NCI-H2107 treated with DMSO at 0.1 percent for 48 hours (cell line): ENCODE results near the gene VCAM1.

Experiments used
- DNase-seq: peaks from one replicate; lab custom pipeline; 2025; ENCODE audit not compliant: unreplicated experiment; lab: John Stamatoyannopoulos, UW

VCAM1 gene

DNA sequence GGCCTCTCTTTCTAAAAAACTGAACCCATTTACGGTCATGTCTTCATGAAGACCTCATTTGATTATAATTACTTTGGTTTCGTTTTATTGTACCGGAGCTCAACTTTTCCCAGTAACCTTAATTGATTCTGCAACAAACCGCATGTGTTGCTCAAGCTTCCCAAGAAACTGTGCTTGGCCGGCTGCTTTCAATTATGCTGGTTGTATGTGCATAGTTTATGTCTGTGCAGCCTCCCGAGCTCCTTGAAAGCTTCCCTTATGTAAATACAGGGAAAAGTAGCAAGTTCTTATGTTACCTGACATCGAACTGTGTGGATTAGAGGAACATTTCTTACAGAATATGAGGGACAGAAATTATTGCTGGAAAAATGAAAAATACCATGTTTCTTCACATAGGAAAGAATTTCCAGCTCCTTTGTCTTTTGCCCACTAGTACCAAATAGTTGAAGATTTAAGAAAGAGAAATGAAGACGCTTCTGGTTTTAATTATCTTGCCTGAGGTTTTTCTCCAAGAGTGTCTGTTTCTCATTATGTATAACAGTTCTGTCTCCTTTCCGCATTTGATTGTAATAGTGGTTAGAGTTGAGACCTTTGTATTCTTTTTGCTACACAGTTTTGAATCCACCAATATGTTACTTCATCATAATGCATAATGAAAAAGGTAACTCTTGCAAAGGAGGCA, 2.1 kb downstream of the VCAM1 start:
- no peak for DNase-seq

DNA sequence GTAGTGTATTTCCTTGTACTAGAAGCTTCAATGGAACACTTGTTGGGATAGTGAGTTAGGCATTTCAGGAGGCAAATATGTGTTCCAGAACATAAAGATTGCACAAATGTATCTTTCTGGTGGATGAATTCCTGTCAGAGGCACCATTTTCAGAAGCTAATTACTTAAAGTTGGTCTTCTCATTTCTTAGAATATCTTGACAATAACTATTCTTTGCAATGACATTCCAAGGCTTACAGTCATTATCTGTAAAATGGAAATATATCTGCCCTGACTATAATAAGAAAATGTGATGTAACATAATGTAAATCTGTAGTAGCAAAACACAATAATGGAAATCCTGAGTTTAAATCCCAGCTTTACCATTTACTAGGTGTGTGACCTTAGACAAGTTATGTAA, 2.7 kb downstream of the VCAM1 start:
- DNase-seq = no peak

DNA sequence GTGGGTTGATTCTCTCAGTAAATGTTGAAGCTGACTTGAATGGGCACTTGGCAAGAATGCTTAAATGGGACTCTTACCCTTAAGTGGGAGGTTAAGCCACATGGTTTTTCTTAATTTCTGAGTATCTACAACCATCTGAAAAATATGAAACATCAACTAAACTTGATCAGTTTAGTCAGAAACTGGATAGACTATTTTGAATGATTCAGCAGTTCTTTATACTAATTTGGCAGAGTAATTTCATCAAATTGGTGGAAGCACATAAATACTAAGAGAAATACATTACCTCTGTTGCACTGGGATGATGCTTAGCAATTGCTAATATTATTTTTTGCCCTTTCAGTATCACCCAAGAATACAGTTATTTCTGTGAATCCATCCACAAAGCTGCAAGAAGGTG, 4.7 kb downstream of the VCAM1 start:
- DNase-seq = no peak

DNA sequence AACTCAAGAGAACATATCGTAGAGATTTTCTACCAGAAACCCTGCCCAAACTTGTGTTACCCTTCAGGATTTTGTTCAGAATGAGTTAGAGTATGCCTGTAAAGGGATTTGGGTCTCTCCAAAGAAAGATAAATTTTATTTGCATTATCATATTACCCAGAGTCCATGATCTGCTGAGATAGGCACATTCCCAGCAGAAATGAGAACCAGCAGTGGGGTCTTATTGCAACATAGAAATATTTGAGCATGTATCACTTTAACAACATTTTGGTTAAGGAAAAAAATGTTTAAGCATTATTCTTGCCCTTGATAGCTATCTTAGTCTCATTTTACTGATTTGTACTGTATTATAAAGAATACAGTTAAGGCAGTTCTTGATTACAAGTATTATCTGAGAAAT, 10.6 kb downstream of the VCAM1 start:
- no peak for DNase-seq

DNA sequence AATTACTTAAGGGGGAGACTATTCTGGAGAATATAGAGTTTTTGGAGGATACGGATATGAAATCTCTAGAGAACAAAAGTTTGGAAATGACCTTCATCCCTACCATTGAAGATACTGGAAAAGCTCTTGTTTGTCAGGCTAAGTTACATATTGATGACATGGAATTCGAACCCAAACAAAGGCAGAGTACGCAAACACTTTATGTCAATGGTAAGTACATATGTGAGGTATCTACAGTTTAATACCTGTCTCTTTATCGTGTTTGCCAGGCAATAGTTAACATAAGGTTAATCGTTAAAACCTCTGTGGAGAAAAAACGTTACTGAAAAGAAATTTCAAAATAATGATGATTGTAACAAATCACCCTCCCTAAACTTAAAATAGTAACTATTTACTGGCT, 11.8 kb downstream of the VCAM1 start:
- DNase-seq = no peak

DNA sequence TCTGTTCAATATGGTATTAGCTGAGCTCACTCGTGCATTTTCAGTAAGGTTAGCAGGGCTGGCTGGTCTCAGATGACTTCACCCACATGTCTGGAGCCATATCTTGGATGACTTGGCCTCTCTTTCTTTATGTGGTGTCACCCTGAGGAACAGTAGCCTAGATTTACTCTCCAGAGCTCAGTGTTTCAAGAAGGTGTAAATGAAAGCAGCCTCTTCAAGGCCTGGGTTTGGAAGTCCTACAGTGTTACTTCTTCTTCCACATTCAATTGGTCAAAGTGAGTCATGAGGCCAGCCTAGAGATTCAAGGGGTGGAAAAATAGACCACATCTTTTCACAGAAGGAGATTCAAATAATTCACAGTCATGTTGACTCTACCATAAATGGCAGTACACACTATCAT, 12.2 kb downstream of the VCAM1 start:
- DNase-seq = no peak

DNA sequence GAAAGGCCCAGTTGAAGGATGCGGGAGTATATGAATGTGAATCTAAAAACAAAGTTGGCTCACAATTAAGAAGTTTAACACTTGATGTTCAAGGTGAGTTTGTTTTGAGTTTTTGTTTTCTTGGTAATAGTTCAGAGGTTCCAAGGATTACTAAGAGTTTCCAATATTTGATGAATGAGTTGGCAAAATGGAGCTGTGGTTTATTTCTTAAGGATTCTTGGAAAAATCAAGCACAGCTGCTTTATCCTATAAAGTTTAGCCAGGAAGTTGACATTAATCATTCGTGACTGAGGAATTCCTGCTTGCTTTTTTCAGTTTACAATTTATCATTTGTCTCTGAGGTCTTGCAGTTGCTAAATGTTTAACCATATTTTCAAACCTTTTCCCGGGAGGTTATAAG, 15.1 kb downstream of the VCAM1 start:
- no peak for DNase-seq

DNA sequence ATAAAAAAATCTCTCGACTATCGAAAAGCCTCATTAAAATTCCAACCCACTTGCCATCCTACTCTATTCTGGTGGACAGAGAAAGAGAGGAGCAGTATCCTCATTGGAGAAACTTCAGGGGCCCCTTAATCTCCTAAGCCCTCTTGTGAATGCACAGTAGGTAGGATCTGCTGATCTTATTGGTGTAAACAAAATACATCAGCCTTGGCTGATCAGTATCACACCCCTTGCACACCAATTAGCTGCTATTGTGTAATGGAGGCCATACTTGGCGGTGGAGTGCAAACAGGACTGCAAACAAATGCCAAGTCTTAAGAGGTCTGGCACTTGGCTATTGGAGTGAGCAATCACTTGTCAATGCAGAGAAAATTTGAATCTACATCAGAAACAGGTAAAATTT, 15.7 kb downstream of the VCAM1 start:
- DNase-seq = no peak

DNA sequence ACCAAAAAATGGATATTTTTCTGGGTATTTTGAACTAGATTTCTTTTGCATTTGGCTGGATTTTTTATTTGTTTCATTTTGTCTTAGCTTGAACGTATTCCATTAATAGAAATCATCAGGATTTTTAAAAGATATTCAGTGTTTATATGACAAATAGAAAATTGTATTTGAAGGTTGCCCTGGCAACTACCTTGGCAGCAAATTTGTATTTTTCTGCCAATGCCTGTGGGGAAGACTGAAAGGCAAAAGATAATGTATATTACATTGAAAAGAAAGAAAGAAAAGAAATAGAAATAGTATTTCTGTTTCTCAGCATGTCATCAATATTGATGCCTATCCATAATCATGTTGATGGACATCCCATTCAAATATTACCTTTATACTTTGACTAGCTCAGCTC, 16.8 kb downstream of the VCAM1 start:
- no peak for DNase-seq

DNA sequence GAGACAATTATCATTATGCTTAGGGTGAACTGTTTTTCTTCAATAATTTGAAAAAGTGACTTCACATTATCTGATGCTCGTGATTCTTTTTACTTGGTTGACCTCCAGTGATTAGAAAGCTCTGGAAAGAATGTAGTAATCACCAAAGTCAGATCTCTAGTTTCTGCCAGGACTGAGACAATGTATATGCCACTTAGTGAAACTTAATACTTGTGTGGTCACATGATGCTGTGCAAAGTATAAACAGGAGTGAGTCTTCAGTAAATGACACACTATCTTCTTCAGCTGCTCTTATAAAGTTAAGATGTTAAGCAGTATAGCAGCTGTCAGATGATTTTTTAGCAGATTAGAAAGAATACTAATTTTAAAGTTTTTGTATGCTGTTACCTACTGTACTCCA, 17.2 kb downstream of the VCAM1 start:
- peak; percentile 16 for DNase-seq

DNA sequence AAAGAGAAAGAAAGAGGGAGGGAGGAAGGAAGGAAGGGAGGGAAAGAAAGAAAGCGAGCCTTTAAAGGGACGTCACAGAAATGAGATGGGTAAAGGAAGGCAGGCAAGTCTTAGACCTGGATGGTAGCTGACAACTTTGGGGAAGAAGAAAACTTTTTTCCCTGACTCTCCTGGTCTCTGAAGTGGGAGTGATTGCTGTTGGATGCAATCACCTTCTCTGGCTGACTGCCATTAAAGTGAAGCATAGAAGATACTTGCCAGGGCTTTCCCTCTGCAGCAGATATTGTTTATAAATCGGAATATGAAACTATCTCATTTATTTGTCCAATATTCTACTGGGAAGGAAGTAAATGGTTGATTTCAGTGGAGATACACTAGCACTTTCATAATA, 27.0 kb downstream of the VCAM1 start:
- no peak for DNase-seq

DNA sequence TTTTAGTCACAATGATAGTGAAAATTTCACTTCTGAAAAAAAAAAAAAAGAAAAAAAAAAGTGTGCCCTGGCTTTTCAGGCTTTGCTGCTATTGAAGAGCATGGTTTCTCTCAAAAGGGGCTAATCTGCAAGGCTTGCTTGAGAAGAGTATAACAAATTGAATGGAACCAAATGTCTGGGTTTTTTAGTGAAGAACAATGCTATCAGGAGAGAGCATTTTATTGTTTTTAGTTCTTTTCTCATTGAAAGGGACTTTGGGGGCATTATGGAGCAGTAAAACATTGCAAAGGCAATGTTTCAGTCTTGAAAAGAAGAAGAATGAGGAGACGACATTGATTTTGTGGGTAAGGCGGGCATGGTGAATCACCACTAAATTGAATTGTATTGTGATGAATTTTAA, 28.2 kb downstream of the VCAM1 start:
- DNase-seq = no peak

DNA sequence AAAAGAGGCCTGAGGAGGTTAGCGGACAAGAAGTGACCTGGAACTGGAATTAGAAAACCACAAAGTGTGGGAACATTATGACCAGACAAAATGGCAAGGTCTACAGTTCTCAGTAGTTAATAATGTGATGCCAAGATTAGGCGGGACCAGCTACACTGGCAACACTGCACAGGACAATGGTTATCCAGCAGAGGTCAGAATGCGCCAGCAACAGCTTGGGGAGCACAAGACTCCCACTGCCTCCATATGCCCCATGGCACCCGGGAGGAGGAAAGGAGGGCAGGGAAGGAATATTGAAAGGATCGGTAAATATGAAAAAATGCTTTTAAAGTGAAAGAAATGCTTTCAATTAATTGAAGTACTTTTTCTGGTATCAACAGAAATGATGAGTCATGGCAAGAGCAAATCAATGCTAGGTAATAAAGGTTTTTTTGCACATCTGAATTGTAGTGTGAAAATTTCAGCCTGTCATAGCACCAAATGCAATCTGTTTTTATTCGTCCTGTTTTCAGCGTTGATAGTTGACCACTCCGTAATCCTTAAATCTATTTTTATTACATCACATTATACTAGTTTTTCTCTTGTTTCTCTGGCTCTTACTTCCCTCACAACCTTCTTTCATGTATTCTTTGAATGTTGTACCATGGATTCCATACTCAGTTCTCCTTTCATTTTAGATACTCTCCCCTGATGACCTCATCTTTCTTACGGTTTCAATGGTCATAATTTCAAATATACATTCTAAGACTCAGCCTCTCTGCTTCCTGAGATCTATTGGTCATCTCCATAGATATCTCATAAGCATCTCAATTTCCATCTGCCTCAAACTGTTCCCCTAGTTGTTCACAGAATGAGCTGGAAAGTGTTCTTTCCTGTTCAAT, 30.7 kb downstream of the VCAM1 start:
- DNase-seq = no peak

DNA sequence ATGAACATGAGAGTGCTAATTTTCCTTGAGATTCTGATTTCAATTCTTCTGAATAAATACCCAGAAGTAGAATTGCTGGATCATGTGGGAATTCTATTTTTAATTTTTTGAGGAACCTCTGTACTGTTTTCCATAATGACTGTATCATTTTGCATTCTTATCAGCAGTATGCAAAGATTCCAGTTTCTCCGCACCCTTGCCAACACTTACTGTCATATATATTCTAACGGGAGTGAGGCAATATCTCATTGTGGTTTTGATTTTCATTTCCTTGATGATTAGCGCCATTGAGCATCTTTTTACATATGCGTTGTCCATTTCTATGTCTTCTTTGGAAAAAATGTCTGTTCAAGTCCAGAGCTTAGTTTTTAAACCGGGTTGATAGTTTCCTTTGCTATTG, 33.2 kb downstream of the VCAM1 start:
- DNase-seq = no peak

DNA sequence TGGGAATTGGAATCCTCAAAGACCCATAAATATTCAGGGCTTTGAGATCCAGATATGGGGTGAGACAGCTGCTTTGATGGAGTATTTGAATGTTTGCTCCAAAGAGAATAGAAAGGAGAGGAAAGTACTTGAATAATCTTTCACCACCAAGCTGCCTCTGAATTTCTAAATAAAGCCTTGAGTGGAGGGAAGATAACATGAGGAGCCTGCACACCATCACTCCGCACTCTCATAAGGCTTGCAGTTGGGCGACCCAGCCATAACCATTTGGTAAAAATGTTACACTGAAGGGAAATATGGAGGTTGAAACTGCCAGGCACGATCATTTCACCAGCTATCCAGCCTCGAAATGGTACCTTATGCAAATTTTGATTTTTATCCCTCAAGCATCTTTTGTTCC, 38.4 kb downstream of the VCAM1 start:
- no peak for DNase-seq

DNA sequence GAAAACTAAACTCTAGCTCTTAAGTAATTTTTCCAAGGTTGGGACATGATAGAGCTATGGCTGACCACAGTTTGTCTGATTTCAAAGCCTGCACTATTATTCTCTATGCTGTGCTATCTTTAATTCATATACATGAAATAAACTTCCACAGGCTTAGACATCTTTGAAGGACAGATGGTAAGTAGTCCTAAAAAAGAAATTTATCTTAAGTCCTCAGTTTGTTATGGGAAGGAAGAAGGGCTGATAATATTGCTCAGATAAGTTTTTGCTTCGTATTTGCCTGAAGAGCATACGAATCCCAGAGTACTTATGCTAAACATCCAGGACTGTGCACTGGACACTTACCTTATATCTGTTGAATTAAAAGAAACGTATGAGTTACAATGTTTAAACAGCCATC, 39.6 kb downstream of the VCAM1 start:
- DNase-seq = no peak

DNA sequence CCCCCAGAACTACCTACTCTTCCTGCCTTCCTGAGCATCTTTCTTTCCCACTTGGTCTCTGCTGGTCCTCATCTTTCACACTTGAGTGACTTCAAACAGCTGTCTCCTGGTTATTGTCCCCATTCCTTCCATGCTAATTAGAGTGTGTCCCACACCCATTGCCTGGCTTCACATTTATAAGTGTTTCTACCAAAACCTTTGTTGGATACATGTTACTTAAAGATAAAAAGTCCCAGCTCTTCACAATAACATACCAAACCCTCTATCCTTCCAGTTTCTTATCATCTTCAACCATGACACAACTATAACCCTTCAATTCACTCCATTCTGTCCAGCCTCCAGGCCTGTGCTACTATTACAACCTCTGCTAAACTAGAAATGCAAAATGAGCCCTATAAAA, 41.0 kb downstream of the VCAM1 start:
- no peak for DNase-seq

DNA sequence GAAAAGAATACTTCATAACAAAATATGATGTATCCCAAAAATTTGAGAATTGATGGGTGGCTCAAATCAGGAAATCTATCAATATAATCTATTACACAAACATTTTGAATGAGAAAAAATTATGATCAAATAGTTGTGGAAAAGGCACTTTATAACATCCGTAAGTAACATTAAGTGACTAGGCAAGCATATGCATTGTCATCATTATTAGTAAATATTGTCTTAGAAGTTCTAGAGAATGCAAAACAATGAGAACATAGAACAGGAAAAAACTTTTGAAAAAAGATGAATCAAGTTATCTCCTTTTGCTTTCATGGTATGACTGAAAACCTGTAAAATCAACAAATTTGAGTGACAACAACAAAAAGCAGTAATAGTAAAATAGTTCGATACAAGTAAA, 42.9 kb downstream of the VCAM1 start:
- DNase-seq = no peak

DNA sequence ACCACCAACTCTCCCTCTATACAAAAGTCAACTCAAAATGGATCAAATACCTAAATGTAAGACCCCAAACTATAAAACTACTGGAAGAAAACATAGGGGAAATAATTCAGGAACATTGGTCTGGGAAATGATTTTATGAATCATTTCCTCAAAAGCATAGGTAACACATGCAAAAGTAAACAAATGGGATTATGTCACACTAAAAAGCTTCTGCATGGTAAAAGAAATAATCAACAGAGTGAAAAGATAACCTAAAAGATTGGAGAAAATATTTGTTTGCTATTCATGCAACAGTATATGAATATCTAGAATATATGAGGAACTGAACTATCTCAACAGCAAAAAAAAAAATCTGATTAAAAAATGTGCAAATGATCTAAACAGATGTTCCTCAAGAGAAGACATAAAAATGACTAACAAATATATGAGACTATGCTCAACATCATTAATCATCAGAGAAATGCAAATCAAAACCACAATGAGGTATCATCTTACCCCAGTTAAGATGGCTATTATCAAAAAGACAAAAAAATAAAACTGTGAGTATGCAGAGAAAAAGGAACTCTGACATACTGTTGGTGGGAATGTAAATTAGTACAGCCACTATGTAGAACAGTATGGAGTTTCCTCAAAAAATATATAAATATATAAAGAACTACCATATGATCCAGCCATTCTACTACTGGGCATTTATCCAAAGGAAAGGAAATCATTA, 47.8 kb downstream of the VCAM1 start:
- DNase-seq = no peak

DNA sequence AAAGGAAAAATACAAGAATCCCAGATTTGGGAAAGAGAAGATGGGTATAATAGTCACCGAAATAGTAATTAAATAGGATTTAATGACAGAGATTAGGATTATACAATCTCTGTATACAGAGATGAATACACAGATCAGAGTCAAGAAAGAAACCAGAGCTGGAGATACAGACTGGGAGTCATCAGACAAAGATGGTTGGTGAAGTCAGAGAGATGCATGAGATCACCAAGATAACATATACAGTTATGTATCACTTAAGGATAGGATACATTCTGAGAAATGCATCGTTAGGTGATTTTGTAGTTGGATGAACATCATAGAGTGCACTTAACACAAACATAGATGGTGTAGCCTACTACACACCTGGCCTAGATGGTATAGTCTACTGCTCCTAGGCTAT, 49.8 kb downstream of the VCAM1 start:
- DNase-seq = no peak

DNA sequence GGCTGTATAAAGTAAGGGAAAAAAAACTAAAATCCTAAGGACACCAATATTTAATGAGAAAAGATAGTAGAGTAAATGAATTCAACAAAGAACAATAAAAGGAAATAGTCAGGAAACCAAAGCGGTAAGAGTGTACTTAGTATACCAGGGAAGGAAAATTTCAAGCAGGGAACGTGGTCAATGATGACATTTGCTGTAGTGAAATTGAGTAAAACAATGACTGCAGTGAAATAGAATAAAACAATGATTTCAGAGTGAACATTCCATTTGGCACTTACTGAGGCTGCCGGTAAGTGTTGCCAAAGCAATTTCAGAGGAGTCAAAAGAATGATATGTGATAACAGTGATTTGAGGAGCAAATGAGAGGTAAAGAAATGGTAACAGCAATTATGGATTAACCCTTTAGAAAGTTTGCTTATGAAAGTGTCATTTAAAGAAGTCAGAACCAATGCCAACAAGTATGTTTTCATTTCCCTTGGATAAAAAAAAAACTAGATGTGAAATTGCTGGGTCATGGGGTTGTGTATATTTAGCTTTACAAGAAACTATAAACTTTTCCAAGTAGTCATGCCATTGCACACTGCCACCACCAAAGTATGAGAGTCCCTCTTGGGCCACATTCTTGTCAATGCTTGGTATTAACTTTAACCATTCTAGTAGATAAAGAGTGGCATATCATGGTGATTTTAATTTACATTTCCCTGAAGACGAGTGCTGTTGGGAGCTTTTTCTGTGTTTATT, 50.5 kb downstream of the VCAM1 start:
- no peak for DNase-seq
